OCI-LY1 (cell line): ENCODE results near the gene CD55.

Experiments used
- EZH2 ChIP-seq: fragments of 200-600 bp; sonication (generic), shearing (Covaris generic); IDR thresholded peaks from 2 replicates; pipeline ENCODE4 v1.8.0; 2017; ENCODE audit warnings: borderline replicate concordance, mixed run types, mild to moderate bottlenecking, antibody characterized with exemption, low read length, moderate library complexity, mixed read lengths
- TF ChIP-seq, protein P1 (sequence below): fragments of 200-600 bp; sonication (generic), shearing (Covaris generic); IDR thresholded peaks from 2 replicates; pipeline ENCODE4 v1.5.1; 2017; ENCODE audit warnings: mild to moderate bottlenecking, antibody characterized with exemption, low read length, moderate library complexity, mixed read lengths

DNA sequence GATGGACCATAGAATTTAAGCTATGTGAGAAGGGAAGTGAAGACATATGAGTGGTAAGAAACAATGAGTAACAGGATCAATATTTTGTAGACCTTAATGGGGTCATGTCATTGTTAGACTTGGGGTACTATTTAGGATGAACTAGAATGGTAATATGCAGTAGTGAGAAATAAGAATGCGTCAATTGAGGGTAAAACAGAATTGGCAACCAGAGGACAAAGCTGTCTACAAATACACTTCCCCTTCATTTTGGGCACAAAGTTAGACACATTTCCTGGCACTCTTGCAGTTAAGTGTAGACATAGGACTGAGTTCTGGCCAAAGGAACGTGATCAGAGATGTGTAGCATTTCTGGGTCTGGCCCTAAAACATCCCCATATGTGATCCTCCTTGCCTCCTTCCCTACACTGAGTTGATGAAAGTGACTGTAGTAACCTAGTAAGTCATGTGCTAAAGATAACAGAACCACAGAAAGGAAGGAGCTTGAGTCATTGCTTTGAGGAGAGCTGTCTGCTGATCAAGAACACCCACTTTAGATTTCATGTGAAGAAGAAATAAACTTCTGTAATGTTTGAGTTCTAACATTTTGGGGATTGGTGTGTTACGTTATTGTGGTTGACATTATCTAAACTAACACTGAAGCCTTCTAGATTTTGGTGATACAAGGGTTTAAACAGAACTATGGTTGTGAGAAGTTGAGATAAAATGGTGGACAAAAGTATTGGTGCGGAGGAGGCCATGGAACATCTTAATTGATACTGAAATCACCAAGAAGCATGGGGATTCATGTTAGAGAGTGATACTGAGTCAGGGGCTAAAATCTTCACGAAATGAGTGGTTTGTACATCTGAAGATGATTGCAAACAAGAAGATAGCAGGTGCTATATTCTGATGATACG, 41.7 kb downstream of the CD55 start:
- TF ChIP-seq, protein P1, sequence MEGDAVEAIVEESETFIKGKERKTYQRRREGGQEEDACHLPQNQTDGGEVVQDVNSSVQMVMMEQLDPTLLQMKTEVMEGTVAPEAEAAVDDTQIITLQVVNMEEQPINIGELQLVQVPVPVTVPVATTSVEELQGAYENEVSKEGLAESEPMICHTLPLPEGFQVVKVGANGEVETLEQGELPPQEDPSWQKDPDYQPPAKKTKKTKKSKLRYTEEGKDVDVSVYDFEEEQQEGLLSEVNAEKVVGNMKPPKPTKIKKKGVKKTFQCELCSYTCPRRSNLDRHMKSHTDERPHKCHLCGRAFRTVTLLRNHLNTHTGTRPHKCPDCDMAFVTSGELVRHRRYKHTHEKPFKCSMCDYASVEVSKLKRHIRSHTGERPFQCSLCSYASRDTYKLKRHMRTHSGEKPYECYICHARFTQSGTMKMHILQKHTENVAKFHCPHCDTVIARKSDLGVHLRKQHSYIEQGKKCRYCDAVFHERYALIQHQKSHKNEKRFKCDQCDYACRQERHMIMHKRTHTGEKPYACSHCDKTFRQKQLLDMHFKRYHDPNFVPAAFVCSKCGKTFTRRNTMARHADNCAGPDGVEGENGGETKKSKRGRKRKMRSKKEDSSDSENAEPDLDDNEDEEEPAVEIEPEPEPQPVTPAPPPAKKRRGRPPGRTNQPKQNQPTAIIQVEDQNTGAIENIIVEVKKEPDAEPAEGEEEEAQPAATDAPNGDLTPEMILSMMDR, result no peak
- no peak for TF ChIP-seq EZH2
